Measurements from ENCODE around the gene BAD.

BAD gene

DNA sequence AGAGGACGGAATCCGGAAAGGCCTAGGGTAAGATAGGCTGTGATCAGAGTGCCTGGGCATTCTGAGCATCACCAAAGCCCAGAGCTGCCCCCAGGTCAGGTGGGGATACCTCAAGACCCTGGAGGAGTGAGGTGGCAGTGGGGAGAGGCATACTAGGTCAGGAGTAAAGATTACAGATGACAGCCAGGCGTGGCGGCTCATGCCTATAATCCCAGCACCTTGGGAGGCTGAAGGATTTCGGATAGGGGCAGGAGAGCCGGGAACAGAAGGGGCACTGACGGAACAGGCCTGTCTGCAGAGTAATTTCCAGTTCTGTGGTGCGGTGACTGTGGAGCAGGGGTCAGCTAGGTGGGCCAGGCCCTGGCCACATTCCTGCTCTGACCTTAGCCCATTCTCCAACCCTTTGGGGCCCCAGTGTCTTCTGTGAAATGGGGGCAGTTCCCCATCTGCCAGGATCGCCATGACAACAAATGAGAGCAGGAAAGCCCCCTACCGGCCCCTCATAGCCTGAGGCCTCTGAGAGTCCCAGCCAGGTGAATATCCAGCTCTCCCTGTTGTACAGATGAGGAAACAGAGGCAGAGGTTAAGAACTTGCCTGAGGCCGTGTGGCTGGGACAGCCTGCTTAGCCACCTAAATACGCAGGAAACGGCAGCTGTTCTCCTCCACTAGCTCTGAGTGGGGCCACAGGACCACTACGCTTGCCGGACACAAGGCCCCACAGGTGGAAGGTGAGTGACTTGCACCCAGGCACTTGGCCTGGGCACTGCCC is 9.2 kb downstream of the BAD start:
- no peak for DNase-seq

DNA sequence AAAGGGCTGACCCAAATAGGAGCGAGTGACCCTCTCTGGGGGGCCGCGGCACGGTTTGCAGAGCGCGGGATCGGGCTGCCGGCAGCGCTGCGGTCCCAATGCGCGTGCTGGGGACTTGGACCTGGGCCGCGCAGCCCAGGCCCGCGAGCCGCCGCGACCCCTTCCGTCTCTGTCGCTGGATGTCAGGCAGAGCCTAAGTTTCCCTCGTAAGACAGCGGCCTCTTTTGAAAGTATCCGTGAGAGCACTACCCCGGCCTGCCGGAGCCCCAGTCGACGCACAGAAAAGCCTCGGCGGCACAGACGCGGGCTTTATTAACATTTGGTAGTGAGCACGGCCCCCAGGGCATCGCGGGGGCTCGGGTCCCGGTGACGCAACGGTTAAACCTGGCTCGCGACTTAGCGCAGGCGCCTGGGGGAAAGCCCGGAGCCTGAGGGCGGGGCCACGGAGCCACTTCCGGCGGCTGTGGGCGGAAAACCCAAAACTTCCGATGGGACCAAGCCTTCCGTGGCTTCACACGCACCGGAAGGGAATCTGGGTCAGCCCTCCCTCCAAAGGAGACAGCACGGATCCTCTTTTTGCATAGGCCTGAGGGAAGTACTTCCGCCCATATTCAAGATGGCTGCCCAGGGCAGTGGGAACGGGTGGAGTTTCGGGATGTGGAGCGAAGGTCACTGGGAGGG is 14.8 kb downstream of the BAD start:
- DNase-seq = peak; percentile 99

DNA sequence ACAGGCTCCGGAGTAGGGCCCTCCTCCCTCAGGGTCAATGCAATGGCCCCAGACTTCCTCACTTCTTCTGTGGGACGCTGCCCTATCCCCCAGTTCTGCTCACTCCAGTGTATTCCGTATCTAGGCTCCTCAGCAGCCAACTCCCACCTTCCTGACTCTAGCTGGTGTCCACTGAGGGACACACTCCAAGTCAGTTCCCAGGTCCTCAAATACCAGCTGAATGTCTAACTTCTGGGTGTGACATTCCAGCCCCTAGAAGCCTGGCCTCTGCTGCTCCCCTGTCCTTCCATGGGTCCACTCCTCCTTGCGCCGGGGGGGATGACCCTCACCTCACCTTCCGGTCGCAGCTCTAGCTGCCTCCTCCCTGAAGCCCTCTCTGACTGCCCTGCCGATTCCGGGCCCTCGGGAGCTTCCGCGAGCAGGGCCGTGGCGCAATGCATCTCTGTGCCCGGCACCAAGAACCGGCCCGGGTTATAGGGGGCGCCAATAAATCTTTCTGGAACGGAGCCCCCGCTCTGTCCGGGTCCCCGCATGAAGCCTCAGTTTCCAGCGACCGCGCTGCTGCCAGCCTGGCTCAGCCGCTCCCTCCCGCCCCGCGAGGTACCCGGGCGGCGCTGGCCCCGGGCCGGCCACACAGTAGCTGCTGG is 15.4 kb downstream of the BAD start:
- DNase-seq = peak; percentile 67

DNA sequence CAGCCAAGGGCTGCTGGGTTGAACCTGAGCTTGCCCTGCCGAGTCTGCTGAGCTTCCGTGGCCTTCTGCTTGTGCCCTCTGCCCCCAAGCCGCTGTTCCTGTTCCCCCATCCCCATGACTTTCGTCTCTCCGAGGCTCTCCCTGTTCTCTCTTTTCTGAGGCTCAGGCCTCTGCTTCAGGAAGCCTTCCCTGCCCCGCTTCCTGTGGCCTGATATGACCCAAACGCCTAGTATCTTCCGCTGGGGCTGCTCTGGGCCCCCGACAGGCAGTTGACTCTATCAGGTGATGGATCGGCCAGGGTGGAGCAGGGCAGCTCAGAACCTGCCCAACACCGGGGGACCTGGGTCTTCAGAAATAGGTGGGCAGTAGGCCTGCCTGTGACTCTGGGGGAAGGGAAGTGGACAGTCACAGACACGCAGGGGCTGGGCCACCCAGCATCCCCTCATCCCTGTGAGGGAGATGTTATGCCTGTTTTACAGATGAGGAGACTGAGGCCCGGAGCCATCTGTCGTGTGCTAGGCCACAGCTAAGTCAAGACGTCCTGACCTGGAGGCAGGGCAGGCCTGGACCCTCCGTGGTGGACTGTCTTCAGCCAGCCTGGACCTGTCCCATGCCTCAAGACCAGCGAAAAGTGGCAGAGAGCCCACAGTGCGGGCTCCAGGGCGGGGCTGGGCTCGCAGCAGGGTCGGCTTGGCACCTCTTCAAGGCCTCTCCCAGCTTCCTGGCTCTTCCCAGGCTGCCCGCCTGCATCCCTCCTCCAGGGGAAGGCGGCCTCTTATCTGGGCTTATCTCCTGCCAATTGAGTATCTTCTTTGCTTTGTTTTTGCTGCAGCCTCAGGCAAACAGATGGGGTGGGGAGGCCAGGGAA is 16.2 kb downstream of the BAD start:
- DNase-seq = peak; percentile 71

DNA sequence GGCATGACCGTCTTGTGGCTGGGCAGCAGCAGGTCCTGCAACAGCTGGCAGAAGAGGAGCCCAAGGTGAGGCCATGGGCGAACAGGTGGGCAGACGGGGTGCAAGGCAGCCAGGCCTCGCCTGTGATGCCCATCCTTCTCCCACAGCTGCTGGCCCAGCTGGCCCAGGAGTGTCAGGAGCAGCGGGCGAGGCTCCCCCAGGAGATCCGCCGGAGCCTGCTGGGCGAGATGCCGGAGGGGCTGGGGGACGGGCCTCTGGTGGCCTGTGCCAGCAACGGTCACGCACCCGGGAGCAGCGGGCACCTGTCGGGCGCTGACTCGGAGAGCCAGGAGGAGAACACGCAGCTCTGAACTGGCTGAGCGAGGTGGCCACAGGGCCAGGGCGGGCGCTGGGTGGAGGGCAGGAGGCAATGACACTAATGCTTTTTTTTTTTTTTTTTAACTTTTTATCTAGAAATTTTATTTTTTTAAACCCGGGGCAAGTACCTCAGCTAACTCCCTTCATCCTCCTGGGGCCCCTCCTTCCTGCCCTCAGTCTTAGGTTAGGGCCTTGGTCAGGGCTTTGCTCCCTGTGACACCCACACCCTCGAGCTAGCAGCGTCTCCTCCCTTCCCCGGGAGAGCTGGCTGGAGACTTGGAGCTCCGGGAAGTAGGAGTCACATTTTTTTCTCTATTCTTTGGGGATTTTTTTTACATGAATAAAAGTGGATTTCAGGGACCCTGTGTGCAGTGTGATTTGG is 17.1 kb downstream of the BAD start:
- DNase-seq = no peak

DNA sequence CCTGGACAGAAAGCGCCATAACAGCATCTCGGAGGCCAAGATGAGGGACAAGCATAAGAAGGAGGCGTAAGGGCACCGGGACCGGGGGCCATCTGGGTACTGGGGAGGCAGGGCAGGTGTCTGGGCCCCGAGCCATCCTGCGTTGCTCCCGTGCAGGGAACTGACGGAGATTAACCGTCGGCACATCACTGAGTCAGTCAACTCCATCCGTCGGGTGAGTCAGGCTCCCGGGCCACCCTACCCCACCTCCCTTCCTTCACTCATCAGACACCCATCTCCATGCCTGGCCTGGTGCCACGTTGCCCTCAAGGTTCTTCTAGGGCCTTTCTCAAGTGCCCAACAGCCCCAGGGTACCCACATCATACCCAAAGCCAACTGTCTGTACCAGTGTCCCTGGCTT is 18.1 kb downstream of the BAD start:
- no peak for DNase-seq

DNA sequence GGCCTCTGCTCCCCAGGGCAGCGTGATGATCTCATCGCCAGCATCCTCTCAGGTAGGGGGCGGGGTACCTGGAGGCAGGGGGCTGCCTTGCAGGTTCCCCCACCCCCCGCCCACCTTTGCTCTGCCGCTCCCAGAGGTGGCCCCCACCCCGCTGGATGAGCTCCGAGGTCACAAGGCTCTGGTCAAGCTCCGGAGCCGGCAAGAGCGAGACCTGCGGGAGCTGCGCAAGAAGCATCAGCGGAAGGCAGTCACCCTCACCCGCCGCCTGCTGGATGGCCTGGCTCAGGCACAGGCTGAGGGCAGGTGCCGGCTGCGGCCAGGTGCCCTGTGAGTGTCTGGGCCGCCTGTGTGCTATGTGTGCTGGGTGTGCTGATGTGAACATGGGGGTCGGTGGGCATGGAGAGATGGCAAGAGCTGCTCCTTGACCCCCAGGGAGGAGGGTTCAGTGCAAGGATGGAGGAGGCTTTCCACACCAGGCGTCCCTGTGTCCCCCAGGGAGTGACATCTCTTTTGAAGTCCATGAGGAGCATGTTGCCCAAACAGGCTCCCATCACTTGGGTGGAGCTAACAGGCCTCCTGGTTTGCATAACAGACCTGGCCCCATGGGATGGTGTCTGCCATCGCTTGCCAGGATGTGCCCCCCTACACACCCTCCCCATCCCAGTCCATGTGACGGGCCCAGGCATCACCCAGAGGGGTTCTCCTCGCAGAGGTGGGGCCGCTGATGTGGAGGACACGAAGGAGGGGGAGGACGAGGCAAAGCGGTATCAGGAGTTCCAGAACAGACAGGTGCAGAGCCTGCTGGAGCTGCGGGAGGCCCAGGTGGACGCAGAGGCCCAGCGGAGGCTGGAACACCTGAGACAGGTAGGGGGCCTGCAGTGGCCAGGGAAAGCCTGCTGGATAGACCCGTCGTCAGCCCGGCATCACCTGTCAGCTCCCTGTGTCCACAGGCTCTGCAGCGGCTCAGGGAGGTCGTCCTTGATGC is 19.0 kb downstream of the BAD start:
- no peak for DNase-seq

DNA sequence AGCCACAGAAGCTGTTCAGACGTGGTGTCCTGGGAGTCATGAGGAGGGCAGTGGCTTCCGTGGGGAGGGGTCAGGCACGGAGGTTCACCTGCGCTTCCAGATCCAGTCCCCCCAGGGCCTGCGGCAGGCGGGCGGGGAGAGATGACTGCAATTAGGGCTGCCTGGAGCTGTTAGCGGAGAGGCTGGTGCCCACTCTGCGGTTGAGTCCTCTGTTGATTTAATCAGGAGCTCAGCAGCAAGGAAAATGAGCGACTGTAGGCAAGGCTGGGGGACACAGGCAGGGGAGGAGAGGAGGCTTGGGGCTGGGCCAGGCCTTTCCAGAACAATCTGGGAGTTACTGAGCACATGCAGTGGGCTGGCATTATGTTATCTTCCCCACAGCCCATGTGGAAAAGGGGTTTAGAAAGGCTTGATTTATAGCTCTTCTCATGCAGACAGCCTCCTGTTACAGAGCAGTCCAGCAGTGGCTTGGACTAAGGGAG is 20.1 kb downstream of the BAD start:
- no peak for DNase-seq

DNA sequence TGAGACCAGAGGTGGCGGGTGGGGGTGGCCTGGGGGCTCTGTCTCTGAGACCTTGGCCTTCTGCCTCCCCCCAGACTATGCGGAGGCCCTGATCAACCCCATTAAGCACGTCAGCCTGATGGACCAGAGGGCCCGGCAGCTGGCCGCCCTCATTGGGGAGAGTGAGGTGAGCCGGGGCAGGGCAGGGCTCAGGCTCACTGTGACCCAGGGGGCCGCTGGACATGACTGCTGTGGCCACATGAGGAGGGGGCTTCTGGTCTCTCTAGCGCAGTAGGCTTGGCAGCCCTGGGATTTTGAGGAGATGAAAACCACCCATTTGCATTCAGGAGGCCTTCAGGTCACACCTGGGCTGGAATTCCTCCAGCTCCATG is 20.5 kb downstream of the BAD start:
- DNase-seq = no peak

DNA sequence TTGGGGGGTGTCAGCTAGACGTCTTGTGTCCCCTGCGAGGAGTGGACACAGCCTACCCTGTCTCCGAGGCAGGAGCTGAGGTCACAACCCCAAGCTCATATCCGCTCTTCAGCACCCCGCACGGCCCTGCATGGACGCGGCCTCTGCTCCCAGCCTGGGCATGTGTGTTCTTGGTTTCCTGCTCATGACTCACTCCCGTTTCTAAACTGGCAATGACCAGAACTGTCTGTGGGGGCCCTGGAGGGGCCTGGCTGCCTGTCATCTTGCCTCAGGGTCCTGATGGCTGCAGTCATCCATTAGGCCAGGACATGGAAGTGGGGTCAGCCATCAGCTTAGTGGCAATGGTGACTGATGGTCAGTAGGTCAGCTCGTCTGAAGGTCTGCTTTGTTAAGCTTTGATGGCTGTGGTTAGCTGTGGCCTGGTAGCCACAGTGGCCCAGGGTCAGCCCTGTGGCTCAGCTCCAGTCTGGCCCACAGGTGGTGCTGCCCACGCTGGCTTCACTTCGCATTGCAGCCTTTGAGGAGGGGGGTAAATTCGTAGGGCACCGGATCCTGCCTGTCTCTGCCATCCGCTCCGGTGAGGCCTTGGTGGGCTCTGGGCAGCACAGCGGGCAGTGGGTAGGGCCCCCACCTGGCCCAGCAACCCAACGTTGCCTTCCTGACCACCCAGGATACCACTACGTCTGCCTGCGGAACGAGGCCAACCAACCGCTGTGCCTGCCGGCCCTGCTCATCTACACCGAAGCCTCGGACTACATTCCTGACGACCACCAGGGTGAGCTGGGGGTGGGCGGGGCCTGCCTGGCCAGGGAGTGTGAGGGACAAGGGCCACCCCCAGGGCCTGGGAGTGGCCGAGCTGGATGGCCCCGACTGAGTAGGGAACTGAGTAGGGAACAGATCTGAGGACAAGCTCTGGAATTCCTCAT is 21.2 kb downstream of the BAD start:
- DNase-seq = no peak

DNA sequence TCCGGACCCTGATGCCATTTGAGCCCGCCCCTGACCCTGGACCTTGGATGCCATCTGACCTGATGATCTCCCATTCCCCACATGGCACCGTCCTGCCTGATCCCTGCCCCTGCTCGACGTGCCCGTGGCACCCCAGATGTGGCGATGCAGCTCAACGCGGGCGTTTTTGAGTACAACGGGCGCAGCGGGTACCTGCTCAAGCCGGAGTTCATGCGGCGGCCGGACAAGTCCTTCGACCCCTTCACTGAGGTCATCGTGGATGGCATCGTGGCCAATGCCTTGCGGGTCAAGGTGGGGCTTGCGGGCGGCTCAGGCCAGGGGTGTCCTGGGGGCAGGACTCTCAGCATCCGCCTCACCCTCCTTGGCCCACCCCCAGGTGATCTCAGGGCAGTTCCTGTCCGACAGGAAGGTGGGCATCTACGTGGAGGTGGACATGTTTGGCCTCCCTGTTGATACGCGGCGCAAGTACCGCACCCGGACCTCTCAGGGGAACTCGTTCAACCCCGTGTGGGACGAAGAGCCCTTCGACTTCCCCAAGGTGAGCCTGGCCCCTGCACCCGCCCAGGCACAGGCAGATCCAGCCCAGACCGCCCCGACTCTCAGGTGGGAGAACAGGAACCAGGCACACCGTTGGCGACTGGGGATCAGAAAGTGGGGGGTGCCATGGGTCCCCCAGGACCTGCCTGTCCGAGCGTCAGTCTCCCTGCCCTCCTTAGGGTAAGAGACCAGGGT is 22.0 kb downstream of the BAD start:
- DNase-seq = no peak

DNA sequence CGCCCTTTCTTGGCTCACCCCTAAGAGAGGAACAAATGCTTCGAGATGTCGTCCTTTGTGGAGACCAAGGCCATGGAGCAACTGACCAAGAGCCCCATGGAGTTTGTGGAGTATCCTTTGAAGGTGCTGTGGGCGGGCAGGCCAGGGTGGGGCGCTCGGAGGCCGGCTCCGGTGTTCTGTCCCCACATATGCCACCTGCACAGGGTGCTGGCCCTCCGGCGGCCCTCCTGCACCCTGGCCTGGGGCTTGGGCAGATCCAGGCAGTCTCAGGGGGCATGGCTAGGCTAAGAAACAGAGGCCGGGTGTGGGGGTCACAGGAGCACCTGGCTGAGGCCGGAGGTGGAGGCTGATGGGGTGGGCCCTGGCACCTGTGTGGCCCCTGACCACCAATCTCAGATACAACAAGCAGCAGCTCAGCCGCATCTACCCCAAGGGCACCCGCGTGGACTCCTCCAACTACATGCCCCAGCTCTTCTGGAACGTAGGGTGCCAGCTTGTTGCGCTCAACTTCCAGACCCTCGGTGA is 22.8 kb downstream of the BAD start:
- DNase-seq = no peak

DNA sequence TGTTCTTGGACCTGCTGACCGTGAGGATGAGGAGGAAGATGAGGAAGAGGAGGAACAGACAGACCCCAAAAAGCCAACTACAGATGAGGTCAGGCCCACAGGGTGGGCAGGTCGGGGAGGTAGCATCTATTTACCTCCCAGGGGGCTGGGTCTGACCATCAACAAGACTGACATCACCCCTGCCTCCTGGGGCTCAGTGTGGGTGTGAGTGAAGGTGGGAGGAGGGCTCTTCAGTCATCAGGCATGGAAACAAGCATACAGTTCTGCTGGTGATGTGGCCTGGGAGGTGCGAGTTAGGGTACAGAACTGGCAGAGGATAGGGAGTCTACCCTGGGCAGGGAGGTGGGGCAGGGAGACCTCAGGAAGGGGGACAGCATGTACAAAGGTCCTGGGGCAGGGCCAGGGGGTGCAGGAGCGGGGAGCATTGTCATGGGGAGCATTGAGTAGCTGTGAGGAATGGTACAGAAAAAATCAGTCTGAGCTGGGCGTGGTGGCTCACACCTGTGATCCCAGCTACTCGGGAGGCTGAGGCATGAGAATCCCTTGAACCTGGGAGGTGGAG is 24.2 kb downstream of the BAD start:
- no peak for DNase-seq

DNA sequence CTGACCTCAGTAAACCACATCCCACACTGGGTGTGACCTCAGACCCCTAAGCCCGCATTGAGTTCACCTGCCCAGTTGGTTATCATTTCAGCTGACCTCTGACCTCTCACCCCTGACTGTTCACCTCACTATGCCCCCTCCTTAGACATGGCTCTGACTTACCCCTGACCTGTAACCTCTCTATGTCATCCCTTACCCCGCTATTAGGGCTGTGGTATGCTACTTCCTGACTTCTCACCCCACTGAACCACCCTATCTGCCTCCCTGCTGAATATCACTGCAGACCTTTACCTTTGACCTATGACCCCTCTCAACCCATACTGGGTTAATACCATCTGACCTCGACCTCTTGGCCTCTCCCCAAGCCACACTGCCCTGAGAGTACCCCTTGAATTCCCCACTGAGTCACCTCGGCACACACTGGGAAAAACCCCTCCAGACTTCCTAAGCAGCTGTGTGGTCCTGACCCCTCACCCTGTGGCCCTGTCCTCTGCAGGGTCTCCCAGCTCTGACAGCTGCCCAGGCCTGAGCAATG is 24.9 kb downstream of the BAD start:
- DNase-seq = no peak

DNA sequence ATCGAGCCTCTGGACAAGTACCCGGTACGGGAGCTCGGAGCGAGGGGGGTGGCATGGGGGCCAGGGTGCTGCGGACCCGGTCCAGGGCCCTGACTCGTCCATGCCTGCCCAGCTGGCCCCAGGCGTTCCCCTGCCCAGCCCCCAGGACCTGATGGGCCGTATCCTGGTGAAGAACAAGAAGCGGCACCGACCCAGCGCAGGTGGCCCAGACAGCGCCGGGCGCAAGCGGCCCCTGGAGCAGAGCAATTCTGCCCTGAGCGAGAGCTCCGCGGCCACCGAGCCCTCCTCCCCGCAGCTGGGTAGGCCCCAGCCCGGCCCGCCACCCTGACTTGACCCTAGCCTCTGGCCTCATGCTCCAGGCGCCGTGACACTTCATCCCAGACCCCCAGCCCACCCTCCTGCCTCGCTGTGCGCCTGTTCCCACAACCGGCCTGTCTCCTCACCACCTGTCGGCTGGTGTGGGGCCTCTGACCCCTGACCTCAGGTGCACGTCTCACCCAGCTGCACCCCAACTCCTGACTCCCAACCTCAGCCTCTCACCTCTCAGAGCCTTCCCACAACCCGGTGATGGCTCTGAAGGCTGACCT is 25.4 kb downstream of the BAD start:
- DNase-seq = no peak

DNA sequence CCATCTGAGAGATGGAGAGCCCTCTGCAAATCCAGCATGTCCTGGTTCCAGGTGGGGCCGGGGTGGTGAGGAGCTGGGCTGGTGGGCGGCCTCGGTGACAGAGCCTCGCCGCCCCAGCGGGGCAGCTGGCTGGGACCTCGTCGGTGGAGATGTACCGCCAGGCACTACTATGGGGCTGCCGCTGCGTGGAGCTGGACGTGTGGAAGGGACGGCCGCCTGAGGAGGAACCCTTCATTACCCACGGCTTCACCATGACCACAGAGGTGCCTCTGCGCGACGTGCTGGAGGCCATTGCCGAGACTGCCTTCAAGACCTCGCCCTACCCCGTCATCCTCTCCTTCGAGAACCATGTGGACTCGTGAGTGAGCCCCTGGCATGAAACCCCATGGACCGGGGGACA is 26.1 kb downstream of the BAD start:
- no peak for DNase-seq

DNA sequence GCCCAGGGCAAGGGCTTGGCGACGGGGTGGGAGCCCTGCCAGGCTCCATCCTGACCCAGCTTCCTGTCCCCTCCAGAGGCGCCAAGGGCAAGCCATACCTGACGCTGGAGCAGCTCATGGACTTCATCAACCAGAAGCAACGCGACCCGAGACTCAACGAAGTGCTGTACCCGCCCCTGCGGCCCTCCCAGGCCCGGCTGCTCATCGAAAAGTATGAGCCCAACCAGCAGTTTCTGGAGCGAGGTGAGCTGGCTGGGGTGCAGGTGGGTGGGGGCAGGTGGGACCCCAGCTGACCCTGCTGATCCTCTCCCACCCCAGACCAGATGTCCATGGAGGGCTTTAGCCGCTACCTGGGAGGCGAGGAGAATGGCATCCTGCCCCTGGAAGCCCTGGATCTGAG is 28.2 kb downstream of the BAD start:
- DNase-seq = no peak
